ENCODE results near the gene CEP112. TPM values are rescaled to one million over a fixed set of nuclear protein-coding genes. Genes with fewer than 3 reads are reported as not detected.

The CEP112 gene
- total and polyA plus RNA-seq, 9 of the 15 experiments (the other 6 are each of a cell fraction or from before 2014, with no cell fraction given): 0.84 TPM; not detected in 8

DNA sequence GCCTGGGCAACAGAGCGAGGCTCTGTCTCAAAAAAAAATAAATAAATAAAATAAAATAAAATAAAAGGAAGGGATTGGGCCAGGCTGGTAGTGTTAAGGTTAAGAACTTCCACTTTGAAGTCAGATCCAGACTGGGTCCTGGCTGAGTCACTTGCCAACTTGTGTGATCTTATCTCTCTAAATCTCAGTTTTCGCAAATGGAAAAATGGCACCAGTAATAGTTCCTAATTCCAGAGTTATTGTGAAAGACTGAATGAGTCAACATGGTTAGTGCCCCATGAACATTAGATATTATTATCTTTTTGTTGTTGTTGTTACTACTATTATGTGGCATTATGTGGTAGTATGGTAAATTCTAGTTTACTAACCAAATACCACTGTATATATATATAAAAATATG is 442.5 kb downstream of the CEP112 start:
- H3K36me3 ChIP-seq (ENCODE audit: control insufficient read depth, insufficient read depth, low read length): no peaks in the 10 kb centered on the region
- H3K9me3 ChIP-seq (replicated peaks; ENCODE audit: control insufficient read depth, insufficient read depth, low read depth, low read length): no peaks in the 10 kb centered on the region
- ChIA-PET CTCF (ENCODE audit: low intra/inter-chr PET ratio) (no interaction called here), POLR2A (no interaction called here)
- no peaks in the 10 kb centered on the region for H3K79me2 ChIP-seq (ENCODE audit: control insufficient read depth, insufficient read depth, low read length)
- FAIRE-seq (no peak), ATAC-seq (no peak), DNase-seq (ENCODE audit: extremely low read depth in 1 of 4, low spot score in 3 of 4) (no peak)
- no peak overlapping the region for H3K9ac ChIP-seq (ENCODE audit: insufficient read depth in 1 of 2, low read depth in 2 of 2, low read length in 2 of 2)
- in situ Hi-C loops (cut with MboI): no loop called here
- intact Hi-C loops (cut with micrococcal nuclease): no loop called here
- no TSS peak for BruUV-seq (replicated peaks)
- 11% methylated on average over 2 of the region's 2 CpGs for WGBS (ENCODE audit: insufficient coverage, low coverage, missing lambda C conversion rate)
- no peaks in the 10 kb centered on the region for H4K20me1 ChIP-seq (replicated peaks; ENCODE audit: control insufficient read depth, insufficient read depth, low read length)
- no peak overlapping the region for H3K27ac ChIP-seq (ENCODE audit: extremely low read depth, low read depth, low read length)
- TF ChIP-seq ZNF232 (CRISPR knock-in tag; IDR thresholded peaks at IDR 0.05): no peak
- no peak for TF ChIP-seq ATF2 (CRISPR knock-in tag; IDR thresholded peaks at IDR 0.05)
- TF ChIP-seq CSDE1 (IDR thresholded peaks at IDR 0.05): no peak
- no peak for TF ChIP-seq ZNF184 (CRISPR knock-in tag; IDR thresholded peaks at IDR 0.05)
- no peak for TF ChIP-seq MAZ (CRISPR knock-in tag; conservative IDR thresholded peaks at IDR 0.05 in 1 of 2, IDR thresholded peaks at IDR 0.05 in 1 of 2)
- no peak for TF ChIP-seq HDAC3 (IDR thresholded peaks at IDR 0.05; ENCODE audit: borderline replicate concordance, partially characterized antibody)
- H3K27me3 ChIP-seq (ENCODE audit: control insufficient read depth in 2 of 2, insufficient read depth in 2 of 2, low read length in 2 of 2): no peaks in the 10 kb centered on the region
- H3K4me2 ChIP-seq (ENCODE audit: insufficient read depth, low read length): no peak overlapping the region
- no peak overlapping the region for H3K4me3 ChIP-seq
- H2AFZ ChIP-seq (ENCODE audit: low read depth, low read length): no peak overlapping the region
- H3K9me1 ChIP-seq (ENCODE audit: control insufficient read depth, insufficient read depth, low read length): no peaks in the 10 kb centered on the region
- no peaks in the 10 kb centered on the region for H3K4me1 ChIP-seq (replicated peaks in 1 of 2; ENCODE audit: control insufficient read depth in 2 of 2, insufficient read depth in 2 of 2, low read length in 2 of 2)
